ENCODE results near the gene CD47.

Gene CD47

DNA sequence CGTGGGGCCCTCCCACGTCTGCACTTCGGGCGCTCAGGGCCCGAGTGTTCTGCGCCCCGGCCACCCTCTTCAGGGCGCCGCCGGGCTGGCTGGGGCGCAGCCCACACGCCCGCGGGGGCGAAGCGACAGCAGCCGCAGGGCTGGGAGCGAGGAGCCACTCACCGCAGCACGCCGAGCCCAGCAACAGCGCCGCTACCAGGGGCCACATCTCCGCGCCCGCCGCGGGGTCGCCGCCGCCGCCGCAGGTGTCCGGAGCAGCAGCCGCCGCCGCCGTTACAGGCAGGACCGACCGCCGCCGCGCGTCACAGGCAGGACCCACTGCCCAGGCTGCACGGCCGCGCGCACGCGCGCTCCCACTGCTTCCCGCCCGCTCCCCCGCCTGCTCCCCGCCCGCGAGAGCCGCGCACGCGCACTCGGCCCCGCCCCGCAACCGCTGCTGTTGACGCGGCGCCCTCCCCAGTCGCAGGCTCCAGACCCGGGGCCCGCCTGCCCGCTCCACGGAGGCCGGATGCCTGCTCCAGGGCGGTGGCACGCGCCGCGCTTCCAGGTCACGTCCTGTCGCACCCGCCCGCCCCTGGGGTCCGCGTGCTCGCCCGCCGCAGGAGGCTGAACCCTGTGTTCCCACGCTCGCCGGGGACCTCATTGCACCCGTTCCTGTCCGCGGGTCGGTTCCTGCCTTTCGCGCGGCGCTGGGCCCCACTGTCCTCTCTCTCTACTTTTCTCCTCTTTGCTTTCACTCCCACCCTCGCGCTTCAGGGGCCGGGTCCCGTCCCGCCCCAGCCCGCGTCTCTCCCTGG lies at the start of gene CD47:
Gene CD47, minus strand, starts transcription at position 331 of the 797 bp plus-strand sequence. Its CDS starts 123 bp downstream, at position 208.
- DNase-seq (ENCODE audit: low read depth in 2 of 2): peak; percentile 86 to 95

- DNase-seq (ENCODE audit: low read depth in 2 of 2): no peak
These were observed 46.6 kb upstream of the CD47 start for GRCh38 chr3:108137460-108137814.

DNA sequence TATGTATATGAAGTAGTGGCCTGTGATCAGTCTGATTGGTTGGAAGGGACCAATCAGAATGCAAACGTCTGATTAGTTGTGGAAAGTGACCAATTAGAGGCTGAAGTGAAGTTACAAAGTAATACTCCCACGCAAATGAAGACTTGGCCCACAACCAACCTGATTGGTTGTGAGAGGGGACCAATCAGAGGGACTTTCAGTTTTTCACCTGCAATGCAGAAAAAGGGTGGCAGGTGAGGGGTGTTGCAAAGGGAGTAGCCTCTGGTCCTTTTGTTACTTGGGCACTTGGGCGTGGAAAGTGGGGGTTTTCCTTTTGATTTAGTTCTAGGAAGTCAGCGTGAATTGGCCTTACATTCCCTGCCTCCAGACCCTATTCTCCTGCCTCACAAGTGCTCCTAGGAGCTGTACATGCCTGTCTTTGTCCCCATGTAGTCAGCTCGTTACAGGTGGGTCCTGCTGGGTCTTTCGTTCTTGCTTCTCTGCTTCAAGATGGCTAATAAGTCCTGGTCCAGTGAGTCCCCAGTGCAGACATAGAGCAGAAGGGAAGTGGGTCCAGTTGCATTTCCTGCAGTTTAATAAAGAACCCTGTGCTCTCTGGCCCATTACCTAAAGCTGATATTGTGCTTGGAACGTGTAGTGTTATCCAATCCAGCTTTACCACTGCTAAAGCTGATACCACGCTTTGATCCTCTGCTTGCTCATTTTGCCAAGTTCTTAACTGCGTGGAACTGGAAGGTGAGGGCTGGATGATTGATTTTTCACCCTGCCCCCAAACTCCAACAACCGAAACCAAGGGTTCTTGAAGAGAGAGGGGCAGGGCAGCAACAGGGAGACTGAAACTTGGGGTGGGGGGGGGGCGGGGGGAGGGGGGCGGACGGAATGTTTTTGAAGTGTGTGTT lies 46.0 kb upstream of the CD47 start:
- DNase-seq (ENCODE audit: low read depth in 2 of 2): no peak

DNA sequence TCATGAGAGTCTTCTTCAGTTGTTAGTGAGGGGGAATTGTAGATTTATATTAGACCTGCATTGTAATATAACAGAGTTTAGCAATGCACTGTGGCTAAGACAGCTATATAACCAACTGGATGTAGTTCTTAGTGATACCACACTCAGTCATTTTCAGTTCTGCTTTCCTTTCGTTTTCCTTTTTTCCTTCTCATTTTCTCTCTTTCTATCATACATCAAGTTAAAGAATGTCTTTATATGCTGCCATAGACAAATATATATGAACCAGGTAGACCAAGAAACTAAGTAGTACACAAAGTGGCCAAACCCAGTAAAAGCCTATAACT lies 43.7 kb upstream of the CD47 start:
- DNase-seq (ENCODE audit: low read depth in 2 of 2): no peak

DNA sequence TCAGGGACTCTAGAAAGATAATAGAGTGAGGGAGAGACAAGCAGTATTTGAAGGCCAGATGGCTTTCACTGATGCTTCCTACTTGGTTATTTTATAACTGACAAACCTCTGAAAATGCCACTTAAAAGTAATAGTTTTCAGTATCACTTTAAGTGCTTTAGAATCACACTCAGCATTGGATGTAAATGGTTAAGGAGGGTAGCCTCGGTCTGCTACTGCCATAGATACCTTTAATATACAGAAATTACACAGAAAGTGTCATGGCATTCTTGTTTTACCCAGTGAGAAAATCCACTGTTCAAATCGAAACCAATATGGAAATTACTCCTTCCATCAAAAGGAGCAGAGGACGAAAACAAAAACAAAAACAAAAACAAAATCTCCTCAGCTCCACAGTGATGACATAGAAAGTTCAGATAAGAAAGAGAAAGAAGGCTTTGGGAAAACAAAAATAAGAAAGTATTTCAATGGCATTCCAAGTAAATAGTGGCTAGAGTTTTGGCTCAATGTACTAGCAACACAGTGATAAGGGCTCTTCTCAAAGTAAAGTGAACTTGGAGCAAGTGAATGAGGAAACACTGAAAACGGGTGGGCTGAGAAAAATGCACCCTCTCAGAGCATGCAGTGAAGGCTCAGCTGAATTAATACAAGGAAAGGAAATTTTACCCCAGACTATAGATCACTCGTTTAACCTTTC lies 43.2 kb upstream of the CD47 start:
- no peak for DNase-seq (ENCODE audit: low read depth in 2 of 2)

DNA sequence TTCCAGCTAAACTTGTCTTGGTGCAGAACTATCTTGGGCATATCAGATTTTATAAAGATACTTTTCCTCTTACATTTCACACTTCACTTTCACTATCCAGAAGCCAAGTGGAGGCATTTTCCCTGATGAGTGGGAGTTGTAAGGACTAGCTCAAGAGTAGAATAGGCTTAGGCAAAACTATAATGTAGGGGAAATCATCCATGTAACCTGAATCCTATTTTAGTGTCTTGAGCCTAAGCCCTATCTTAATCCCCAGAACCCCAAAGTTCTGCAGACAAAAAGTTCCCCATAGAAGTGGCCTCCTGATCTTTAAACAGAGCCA lies 42.2 kb upstream of the CD47 start:
- DNase-seq (ENCODE audit: low read depth in 2 of 2): no peak

- DNase-seq (ENCODE audit: low read depth in 2 of 2): no peak
These were observed 40.8 kb upstream of the CD47 start for GRCh38 chr3:108131475-108132134.

GRCh38 chr3:108130701-108131474 lies 40.1 kb upstream of the CD47 start:
- no peak for DNase-seq (ENCODE audit: low read depth in 2 of 2)

- no peak for DNase-seq (ENCODE audit: low read depth in 2 of 2)
These were observed 39.4 kb upstream of the CD47 start for GRCh38 chr3:108130236-108130635.

DNA sequence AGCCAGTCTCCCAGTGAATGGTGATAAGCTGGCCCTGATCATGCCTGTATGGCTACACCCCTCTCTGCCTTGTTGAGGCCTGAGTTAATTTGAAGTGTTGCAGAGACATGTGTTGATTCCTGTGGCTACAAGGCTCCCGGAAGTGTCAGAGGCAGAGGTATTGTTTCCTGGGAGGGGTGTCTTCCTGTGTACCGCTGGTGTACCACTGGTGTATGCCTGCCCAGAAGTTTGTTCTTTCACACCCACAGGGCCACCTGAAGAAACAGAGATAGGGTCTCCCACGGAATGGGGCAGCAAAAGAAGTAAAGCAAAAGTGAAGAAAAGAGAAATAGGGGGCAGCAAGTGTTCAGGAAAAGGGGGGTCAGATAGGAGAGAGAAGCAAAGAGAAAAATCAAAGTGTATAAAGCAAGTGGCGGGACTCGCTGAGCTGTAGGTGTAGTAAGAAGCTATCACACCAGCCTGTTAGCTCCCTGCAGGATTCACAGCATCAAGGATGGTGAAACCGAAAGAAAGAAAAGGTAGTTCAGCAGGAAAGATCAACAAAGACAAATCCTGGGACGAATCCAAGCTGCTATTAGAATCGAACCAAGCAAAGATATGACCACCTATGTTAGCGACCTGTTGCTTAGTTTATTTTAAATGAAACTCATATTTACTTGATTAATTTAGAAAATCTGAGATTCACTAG lies 36.6 kb upstream of the CD47 start:
- DNase-seq (ENCODE audit: low read depth in 2 of 2): peak; percentile 32 to 33

DNA sequence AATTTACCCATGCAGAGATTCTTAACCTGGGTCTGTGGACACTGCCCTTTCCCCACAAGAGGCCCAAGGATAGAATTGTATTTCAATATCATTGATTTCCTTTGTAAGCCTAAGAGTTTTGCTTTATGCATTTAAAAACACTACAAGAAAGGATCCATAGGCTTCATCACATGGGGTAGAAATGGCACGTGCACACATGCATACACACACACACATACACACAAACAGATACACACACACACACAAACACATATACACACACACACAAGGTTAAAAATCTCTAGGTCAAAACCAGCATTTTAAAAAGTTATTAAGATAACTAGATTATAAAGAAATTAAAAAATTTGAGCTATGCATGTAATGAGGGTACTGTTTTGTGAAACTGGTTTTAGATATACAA lies 35.5 kb upstream of the CD47 start:
- no peak for DNase-seq (ENCODE audit: low read depth in 2 of 2)

DNA sequence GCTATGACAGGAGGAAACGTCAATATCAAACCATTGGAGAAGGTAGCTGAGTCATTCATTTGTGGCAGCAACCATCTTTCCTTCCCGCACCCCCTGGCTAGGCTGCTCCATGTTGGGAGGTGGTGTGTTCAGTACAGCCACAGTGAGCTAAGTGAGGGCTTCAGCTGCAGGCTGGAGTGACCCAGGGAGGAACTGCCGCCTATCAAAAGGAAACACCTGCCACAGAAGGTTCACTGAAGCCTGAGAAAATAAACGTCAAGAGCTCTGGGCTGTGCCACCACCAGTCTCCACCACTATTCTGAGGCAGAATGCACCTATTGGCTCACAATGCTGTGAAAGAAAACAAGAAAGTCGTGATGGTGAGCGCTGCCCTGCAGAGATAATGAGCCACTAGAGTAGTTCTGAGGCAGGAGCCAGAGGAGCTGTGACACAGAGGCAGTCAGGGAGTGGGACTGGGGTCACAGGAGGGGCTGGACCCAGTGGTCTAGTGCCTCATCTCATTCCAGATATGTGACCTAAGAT lies 34.8 kb upstream of the CD47 start:
- DNase-seq (ENCODE audit: low read depth in 2 of 2): peak; percentile 29 to 47

DNA sequence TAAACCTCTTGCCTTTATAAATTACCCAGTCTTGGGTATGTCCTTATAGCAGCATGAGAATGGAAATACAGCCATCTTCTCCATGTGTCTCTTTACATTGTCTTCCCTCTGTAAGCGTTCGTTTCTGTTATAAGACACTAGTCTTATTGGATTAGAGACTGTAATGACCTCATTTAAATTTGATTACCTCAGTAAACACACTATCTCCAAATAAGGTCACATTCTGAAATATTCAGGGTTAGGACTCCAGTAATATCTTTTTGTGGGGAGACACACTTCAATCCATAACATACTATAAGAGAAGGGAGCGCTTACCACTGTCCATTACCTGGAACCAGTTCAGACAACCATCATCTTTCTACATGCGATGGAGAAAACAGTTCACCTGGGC lies 34.3 kb upstream of the CD47 start:
- no peak for DNase-seq (ENCODE audit: low read depth in 2 of 2)

DNA sequence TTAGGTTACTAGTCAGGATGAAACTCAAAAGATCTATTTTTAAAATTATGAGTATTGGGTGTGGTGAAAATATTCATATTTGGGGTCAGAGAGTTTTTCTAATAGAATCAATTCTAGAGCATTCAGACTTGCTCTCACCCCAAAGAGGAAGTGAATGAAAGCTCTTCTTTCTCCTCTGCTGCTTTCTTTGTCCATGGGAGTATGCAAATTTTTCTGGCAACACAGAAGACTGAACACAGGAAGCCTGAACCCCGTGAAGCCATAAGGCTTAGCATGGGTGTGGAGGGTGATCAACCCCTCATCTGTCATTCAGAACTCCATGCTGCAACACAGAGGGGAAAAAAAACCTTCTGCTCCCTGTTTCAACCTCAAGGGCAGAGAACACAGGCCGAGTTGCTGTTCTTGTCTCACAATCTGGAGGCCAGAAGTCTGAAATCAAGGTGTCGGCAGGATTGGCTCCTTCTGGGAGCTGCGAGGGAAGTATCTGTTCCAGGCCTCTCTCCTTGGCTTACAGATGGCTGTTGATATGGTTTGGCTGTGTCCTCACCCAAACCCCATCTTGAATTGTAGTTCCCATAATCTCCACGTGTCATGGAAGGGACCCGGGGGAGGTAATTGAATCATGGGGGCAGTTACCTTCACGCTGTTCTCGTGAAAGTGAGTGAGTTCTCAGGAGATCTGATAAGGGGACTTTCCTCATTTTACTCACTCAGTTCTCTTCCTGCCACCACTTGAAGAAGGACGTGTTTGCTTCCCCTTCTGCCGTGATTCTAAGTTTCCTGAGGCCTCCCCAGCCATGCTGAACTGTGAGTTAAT lies 33.7 kb upstream of the CD47 start:
- DNase-seq (ENCODE audit: low read depth in 2 of 2): peak; percentile 67 to 74

DNA sequence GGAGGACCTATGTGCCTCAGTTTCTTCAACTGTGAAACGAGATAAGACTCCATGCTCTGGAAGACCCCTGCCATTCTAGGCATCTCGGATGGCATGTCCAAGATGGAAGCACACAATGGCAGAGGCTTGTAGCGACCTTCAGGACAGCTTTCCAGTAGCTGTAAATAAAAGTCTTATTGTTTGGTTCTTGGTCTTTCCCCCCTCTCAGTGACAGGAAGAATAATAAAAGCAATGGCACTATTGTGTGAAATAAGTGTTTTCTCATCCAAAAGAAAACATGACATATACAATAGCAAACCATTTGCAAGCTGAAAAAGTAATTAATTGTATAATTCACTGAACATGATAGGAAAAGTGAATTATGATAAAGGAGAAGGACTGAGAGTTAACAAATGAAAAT lies 32.5 kb upstream of the CD47 start:
- DNase-seq (ENCODE audit: low read depth in 2 of 2): no peak

DNA sequence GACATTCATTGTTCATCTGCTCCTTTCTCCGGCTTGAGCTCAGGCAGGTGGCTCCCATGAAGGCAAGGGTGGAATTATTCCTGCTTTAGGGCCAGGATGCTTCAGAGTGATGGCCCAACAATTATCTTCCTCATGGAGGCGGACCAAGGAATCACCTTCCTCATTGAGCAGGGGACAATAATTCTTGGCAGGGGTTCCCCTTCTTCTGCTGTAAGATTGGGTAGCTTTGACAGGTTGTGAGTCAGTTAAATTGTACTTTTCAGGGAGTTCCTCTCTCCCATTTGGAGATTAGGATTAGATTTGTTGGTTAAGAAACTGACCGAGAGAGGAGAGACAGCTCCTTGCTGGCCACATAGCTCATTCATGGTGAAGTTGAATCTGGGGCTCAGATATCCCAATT lies 31.4 kb upstream of the CD47 start:
- DNase-seq (ENCODE audit: low read depth in 2 of 2): no peak

DNA sequence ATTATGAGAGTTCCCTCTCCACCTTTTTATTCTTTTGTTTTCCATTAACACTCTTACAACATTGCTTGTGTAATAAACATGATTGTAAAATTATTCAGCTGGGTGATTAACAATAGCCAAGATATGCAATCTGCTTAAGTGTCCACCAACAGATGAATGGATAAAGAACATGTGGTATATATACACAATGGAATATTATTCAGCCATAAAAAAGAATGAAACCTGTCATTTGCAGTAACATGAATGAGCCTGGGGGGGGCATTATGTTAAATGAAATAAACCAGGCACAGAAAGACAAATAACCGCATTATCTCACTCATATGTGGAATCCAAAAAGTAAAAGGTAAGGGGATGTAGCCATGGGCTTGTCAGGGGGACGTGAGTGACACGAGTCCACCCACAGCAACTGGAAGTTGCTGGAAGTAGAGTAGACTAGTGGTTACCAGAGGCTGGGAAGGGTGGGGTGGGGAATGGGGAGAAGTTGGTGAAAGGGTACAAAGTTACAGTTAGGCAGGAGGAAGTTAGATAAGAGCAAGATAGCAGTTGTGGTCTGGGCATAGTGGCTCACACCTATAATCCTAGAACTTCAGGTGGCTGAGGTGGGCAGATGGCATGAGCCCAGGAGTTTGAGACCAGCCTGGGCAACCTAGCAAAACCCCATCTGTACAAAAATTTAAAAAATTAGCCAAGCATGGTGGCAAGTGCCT lies 28.7 kb upstream of the CD47 start:
- DNase-seq (ENCODE audit: low read depth in 2 of 2): no peak

GRCh38 chr3:108118038-108118768 lies 27.4 kb upstream of the CD47 start:
- no peak for DNase-seq (ENCODE audit: low read depth in 2 of 2)

Measured in stimulated activated CD4-positive, alpha-beta T cell treated with anti-CD3 and anti-CD28 coated beads, Interleukin-15, amount 100 ng/mL, for 48 hours (primary cell).